Measurements from ENCODE around the gene ROCK1.

Gene ROCK1

DNA sequence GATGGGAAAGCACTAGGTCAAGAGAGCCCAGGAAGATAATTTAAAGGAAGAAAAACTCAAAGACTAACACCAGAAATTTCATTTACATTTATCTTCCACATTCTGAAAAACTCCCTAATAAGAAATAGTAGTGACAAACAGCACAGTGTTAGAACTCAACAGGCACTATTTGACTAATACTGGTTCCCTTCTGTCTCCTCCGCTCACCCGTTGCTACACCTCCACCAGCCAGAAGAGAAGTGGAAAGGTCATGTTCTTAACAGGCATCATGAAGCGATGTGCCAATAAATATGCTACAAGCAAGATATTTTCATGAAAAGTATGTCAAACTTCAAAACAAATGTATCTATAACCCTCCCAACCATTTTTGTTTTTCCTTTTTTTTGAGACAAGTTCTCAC is 5.7 kb downstream of the ROCK1 start:
- DNase-seq (ENCODE audit: low read depth) = no peak

DNA sequence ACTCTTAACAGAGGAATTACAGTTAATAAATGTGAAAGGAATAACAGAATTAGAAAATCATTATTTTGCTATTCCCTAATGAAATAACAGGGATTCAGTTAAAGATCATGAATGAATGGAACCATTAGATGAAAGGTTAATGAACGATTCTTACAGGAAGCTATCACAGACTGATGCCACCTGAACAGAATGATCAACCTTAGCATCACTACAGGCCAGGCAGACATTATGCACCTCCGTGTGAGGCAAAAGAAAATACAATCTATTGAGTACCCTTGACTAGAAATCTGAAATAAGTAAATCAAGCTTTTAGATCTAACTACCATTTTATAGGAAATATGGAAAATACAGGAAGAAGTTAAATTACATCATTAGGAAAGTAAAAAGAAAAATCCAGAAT is 10.4 kb downstream of the ROCK1 start:
- no peak for DNase-seq (ENCODE audit: low read depth)

DNA sequence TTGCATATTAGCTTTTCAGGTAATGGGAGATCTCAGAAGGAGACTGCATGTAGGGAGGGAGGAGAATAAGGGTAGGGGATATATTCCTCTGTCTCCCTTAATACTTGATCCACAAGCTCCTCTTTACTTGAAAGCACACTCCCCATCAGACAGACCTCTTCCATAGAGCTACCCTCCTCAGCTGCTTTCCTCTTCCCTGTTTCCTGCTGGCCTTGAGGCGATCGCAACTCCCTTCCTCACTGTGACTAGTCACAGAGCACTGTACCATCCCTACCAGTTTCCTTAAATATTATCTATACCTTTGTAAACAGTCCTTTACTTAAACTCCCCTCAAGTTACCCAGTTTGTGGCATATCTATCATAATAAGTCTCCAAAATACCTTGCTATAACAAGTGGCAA is 10.9 kb downstream of the ROCK1 start:
- DNase-seq (ENCODE audit: low read depth) = no peak

DNA sequence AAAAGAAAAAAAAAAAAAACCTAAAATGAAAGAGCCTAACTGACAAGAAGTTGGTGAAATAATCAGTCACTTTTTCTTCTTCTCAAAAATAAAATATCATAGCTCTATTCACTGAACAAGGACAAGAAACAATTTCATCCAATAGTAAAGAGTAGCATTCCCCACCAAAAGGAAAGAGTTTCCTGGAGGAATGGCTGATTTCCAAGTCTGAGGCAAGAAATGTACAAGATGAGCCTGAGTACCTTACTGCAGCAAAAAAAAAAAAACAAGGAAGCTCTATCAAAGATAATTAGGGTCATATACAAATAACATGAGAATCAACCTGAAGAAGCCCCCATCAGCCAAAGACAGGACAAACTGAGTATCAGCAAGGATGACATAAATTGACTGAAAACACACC is 11.5 kb downstream of the ROCK1 start:
- no peak for DNase-seq (ENCODE audit: low read depth)

DNA sequence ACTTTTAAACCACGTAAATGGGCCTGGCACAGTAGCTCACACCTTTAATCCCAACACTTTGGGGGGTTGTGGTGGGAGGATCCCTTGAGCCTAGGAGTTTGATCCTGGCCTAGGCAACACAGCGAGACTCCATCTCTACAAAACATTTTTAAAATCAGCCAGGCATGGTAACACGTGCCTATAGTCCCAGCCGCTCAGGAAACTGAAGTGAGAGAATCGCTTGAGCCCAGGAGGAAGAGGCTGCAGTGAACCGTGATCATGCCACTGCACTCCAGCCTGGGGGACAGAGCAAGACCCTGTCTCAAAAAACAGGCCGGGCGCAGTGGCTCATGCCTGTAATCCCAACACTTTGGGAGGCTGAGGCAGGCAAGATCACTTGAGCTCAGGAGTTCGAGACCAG is 12.2 kb downstream of the ROCK1 start:
- DNase-seq (ENCODE audit: low read depth) = no peak

DNA sequence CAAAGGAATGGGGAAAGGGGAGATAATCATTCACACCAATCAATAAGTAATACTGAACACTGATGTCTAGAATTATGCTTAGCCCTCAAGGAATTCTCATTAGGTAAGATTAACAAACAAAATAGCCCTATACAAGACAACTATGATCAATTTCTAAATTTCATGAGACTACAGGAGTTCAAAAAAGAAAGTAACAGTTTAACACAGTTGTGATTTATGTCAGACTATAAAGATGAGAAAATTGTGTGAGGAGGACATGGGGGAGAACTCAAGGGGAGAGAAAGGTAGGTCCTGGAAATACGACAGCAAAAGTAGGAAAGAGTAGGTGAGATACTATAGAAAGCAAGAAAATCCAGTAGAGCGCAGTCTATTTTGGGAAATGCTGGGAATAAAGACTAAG is 14.9 kb downstream of the ROCK1 start:
- DNase-seq (ENCODE audit: low read depth) = no peak

DNA sequence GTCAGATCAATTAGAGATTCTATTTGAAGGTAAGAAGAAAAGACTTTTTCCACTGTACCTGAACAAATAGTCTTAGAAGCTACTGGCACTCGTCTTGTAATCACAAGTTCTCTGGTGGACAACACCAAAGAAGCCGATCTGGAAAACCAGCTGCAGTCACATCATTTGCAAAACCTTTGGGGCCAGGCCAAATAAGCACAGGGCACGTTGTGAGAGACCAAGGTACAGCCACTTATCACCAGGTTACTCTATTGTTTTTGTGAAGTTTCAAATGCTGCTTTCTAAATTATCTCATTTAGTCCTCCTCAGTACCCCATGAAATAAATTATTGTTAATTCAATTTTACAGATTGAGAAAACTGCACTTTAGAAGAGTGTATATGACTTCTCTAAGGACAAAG is 18.5 kb downstream of the ROCK1 start:
- DNase-seq (ENCODE audit: low read depth) = no peak

DNA sequence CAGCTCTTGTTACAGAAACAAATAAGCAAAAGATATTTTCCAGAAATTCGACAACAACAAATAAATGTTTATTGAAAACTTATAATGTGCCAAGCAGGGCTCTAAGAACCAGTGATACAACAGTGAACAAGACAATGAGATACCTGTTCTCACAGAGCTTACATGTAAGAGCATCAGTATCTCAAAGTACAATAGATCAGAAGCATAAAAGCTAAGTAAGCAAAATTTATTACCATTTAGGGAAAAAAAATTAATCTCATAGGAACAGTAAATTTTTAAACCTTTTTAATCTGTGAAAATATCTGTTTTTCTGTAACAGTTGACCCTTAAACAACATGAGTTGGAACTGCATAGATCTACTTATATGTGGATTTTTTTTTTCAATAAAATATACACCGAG is 20.9 kb downstream of the ROCK1 start:
- DNase-seq (ENCODE audit: low read depth) = no peak

DNA sequence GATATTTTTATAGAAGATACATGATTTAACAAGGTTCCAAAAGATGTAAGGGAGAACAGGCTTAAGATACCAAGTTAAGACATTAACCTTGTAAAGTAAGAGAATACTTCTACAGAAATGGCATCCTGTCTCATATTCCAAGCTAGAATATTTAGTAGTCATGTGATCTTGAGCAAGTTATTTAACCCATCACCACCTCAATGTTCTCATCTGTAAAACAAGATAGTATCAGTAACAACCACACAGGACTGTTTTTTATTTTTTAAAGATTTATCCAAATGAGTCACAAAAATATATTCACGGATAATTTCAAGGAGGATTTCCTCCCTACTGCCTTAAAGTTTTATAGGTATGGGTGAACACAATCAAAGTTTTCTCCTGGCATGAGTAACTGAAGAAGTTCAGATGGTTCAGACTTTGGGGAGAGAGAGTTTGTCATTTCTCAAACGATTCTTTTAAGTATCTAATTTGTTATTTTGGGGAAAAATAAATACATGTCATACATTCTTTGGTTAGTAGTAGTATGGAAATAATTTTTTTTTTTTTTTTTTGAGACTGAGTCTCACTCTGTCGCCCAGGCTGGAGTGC is 25.9 kb downstream of the ROCK1 start:
- DNase-seq (ENCODE audit: low read depth) = no peak

DNA sequence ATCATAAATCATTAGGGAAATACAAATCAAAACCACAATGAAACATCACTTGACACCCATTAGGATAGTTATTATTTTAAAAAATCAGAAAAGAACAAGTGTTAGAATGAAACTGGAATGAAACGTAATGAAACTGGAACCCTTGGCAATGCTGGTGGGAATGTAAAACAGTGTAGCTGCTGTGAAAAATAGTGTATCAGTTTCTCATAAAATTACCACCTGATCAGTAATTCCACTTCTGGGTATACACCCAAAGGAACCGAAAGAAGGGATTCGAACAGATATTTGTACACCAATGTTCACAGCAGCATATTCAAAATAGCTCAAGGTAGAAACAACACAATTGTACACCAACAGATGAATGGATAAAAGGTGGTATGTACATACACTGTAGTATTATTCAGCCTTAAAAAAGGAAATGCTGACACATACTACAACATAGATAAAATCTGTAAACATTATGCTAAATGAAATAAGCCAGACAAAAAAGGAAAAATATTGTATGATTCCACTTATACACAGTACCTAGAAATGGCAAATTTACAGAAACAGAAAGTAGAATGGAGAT is 27.0 kb downstream of the ROCK1 start:
- DNase-seq (ENCODE audit: low read depth) = no peak

DNA sequence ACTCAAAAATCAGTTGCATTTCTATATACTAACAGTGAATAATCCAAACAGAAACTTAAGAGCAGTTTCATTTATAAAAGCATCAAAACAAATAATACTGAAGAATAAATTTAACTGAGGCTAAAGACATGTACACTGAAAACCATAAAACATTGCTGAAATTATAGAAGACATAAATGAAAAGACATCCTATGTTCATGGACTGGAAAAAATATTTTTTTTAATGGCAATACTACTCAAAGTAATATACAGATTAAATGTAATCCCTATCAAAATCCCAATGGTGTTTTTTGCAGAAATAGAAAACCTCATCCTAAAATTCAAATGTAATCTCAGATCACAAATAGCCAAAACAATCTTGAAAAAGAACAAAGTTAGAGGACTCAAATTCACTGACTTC is 28.6 kb downstream of the ROCK1 start:
- no peak for DNase-seq (ENCODE audit: low read depth)

DNA sequence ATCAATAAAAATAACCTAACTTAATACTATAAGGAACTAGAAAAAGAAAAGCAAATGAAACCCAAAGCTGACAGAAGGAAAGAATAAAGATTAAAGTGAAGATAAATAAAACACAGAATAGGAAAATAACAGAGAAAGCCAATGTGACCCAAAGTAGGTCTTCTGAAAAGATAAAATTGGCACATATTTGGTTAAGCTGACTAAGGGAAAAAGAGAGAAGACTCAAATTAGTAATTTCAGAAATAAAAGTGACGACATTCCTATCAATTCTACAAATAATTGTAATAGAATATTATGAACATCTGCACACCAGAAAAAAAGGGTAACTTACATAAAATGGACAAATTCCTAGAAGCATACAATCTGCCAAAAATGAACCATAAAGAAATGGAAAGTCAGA is 30.2 kb downstream of the ROCK1 start:
- DNase-seq (ENCODE audit: low read depth) = no peak

DNA sequence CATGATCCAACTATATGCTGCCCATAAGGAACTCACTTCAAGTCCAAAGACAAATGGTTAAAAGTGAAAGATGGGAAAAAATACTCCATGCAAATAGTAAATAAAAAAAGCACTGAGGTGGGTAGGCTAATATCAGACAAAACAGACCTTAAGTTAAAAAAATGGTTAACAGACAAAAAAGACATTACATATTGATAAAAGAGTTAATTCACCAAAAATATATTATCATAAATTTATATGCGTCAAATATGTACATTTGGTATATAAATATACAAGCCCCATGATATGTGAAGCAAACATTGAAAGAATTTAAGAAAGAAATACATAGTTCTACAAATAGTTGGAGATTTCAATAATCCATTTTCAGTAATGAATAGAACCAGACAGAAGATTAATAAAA is 31.0 kb downstream of the ROCK1 start:
- no peak for DNase-seq (ENCODE audit: low read depth)

DNA sequence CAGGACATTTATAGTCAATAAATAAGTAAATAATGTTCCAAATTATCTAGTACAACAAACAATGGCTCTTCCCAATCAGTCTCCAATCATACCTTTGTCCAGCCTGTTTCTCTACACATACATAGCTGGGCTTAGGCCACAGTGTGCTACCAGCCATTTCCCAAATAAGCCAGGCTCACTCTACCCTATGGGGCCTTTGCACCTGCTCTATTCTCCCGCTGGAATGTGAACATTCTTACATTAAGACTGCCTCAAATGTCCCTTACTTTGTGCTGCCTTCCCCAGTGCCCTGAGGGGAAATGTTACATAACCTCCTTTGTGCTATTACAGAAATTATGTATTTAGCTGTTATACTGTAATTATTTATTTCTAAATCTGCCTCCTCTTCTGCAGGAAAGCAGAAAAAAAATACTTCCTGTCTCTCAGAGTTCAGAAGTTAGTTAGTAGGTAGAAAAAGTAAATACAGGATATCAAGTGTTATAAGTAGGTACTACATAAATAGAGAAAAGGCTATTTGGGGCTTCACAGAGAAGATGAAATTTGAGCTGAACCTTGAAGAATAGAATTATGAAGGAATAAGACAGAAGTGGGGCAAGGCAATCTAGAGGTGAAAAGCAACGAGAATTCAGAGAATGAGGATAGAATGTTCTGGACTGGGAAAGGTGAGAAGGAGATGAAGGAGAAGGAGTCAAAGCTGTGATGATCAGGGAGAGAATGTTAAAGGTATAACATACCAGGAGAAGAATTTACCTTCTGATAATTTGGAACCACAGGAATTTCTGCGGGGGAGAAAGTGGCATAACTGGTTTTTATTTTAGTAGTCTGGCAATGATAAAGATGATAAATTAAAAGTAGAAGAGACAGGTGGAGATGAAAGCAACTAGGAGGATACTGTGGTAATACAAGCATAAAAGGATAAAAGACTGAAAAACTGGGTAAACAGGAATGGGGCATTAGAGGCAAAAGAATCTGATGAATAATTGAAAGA is 37.0 kb downstream of the ROCK1 start:
- DNase-seq (ENCODE audit: low read depth) = no peak

DNA sequence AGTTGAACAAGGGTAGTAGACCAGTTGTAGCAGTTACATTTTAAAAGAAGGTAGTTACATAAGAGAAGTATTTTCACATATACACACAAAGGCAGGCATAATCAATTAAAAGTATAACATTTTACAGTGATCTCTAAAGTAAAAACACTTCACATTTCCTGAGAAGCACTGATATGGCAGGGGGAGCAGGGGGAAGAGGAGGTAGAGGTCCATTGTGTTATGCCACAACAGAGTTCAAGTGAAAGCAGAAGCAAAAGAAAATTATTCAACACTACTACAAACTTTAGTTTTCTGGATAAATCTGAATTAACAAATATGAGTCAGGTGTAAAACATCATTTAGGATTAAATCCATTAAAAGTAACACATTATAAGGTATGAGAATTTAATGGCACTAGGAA is 38.4 kb downstream of the ROCK1 start:
- no peak for DNase-seq (ENCODE audit: low read depth)

DNA sequence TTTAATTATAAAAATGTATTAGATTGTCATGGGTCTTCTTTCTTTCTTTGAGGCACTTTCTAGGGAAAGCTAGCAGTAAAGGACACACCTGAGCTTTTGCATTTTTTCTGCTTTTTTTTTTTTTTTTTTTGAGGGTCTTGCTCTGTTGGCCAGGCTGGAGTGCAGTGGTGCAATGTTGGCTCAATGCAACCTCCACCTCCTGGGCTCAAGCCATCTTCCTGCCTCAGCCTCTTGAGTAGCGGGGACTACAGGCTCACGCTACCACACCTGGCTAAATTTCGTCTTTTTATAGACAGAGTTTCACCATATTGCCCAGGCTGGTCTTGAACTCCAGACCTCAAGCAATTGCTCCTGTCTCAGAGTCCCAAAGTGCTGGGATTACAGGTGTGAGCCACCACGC is 40.5 kb downstream of the ROCK1 start:
- DNase-seq (ENCODE audit: low read depth) = no peak

DNA sequence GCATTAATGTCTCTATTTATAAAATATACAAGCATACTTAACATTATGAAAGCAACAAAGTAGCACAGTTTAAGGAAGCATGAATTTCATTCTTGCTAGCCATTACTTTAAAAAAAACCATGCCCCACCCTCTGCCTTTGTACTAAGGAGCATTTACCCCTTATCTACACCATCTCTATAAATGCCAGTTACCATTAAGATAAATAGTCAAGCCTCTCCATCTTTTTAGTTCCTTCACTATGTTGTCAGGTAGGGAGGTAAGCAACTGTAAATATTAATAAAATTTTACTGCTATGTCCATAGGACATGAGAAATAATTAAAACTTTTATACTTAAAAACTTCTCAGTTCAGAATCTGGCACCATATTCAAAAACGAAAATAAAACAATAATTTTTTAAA is 42.1 kb downstream of the ROCK1 start:
- DNase-seq (ENCODE audit: low read depth) = no peak

DNA sequence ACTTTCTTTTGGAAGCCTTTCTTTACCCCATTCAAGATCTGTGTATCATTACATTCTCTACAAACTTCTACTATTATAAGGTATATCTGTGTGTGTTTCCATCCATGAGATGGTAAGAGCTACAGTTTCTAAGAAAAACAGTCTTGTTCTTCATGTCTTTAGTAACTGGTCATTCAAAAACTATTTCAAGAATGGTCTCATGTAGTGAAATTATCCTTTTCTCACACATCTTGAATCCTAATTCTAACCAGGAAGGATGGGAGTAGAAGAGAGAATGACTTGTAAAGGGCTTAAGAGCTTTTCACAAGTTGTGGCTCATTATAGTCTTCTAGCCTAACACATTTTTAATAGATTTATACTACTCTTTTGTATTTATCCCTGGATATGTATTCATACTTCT is 47.3 kb downstream of the ROCK1 start:
- no peak for DNase-seq (ENCODE audit: low read depth)

DNA sequence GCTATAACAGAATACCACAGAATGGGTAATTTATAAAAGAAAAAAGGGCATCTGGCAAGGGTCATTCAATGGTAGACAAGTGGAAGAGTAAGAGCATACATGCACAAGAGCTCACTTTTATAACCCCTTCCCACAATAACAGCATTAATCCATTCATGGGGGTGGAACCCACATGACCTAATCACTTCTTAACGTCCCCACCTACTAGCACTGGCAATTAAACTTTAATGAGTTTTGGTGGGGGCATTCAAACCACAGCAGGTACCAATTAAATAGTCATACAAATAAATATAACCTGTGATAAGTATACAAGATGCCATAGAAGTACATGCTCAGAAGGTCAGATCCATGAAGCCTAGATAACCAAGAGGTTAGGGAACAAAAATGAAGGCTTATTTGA is 48.6 kb downstream of the ROCK1 start:
- DNase-seq (ENCODE audit: low read depth) = no peak

DNA sequence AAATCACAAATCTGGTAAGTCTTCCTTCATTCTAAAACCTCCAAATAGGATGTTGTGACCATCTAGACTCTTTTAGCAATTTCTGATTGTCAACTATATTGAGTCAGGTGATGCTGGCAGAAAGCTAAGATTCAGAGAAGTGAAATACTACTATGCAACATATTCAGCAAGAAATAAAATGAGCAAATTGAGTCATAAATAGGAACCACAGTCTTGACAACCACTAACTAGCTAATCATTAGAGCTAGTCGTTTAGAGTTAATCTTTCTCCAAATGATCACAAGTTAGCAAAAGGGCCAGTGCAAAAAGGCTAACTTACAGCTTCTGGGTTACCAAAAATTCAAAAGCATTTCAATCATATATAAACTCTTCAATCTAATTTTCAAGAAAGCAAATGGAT is 54.5 kb downstream of the ROCK1 start:
- no peak for DNase-seq (ENCODE audit: low read depth)

DNA sequence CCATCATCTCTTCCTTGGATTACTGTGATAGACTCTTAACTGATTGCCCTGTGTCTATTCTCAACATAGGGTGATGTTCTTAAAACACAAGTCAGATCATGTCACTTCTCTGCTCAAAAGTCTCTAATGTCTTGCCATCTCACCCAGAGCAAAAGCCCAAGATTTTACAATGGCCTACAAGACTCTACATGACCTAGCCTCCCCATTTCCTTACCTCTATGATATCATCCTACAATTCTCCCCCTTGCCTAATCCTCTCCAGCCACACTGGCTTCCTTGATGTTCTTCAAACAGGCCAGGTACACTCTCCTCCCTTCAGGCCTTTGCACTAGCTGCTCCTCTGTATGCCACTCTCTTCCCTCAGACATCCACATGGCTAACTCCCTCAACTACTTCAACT is 55.1 kb downstream of the ROCK1 start:
- no peak for DNase-seq (ENCODE audit: low read depth)

DNA sequence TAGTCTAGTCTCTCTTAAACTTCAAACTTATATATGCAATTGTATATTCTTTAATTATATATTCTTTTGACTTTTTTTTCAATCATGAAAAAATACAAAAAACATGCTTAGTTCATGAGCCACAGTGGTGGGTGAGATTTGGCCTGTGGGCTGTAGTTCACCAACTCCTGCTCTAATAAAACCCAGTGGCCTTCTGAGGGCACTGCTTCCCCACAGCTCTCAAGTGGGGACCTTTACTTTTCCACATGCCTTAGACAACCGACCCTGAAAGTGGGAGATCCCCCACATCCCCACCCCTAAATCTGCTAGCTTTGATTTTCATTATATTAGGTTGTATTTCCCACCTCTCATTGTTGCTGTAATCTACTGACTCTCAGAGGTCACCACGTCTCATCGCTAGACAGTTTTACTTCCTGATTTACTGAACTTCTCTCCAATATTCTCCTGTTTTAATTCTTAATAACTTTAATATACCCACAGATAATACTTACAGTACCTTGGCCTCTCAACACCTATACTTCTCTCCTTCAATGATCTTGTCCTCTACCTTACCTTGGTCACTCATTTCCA is 57.3 kb downstream of the ROCK1 start:
- DNase-seq (ENCODE audit: low read depth) = no peak

DNA sequence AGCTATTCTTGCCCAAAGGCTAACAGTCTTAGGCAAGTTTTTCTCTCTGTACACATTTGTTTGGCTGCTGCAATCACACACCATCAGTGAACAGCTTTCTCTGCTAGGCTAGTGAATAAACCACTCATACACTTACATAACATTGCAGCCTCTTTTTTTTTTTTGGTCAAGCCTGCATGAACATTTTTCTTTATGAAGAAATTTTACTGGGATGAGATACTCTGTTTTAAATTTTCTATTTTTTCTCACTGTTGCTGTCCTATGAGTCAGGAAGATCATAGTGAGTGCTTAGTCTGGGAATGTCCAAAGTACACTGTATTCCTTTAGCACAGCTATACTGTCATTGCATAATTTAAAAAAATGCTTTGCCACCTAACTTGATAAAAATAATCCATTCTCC is 58.5 kb downstream of the ROCK1 start:
- DNase-seq (ENCODE audit: low read depth) = no peak
